ENCODE data around the gene PRDX5.

The PRDX5 gene

GRCh38 chr11:64357904-64358535 is 40.1 kb downstream of the PRDX5 start:
- H3K9ac ChIP-seq (ENCODE audit: low read depth, low read length), result no peak overlapping the region
- H3K27ac ChIP-seq (ENCODE audit: low read length), result no peak overlapping the region
- H3K4me3 ChIP-seq (ENCODE audit: low read length), result no peak overlapping the region
- peaks cover 6% of the 10 kb centered on the region; the same call in 1 of the 2 replicates for H3K4me1 ChIP-seq (ENCODE audit: insufficient read depth, low read length)
- no peaks in the 10 kb centered on the region for H3K9me3 ChIP-seq (ENCODE audit: insufficient read depth, low read depth, low read length)
- peaks cover 16% of the 10 kb centered on the region for H3K36me3 ChIP-seq (ENCODE audit: insufficient read depth, low read depth, low read length)
- H3K27me3 ChIP-seq (ENCODE audit: insufficient read depth, low read length), result no peaks in the 10 kb centered on the region

GRCh38 chr11:64358536-64358906 is 40.6 kb downstream of the PRDX5 start:
- Histone ChIP-seq H3K4me1 (ENCODE audit: insufficient read depth, low read length) (peaks cover 6% of the 10 kb centered on the region; the same call in 1 of the 2 replicates), H3K9me3 (ENCODE audit: insufficient read depth, low read depth, low read length) (no peaks in the 10 kb centered on the region), H3K27me3 (ENCODE audit: insufficient read depth, low read length) (no peaks in the 10 kb centered on the region), H3K4me3 (ENCODE audit: low read length) (peak overlapping the region; percentile 81; the same call in 1 of the 2 replicates), H3K9ac (ENCODE audit: low read depth, low read length) (peak overlapping the region; percentile 66; the same call in 1 of the 2 replicates), H3K36me3 (ENCODE audit: insufficient read depth, low read depth, low read length) (peaks cover 19% of the 10 kb centered on the region), H3K27ac (ENCODE audit: low read length) (no peak overlapping the region)

DNA sequence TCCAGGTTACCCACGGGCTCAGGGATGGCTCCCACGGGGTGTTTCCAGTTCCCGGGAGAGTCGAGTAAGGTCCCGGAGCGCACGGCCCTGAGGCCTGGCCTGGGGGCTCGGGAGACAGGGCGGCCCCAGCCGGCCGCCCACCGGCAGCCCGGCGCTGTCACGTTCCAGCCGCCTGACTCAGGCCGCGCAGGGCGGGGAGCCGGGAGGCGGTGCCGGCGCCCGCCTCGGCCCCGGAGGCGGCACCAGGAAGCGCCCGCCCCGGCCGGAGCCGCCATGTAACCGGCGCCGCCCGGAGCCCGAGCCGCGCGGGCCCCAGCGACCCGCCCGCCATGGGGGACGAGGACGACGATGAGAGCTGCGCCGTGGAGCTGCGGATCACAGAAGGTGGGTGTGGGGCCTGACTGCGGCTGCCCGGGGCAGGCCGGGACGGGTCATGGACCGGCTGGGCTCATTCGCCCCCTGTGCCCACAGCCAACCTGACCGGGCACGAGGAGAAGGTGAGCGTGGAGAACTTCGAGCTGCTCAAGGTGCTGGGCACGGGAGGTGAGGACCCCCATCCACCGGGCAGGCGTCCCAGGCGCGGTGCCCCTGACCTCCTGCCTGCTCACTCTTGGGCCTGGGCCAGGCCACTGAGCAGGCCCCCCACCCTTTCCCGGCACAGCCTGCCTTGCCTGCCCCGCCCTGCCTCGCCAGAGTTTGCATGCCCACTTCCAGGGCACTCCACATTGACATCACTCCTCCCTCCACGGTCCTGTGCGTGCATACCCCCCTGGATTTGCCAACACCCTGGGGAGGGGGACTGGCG is 41.2 kb downstream of the PRDX5 start, which contains the start of gene RPS6KA4:
TSS of gene RPS6KA4 (plus strand) at position 256 of the 805 bp plus-strand sequence. CDS start at position 330, 74 bp downstream.
- Histone ChIP-seq H3K9ac (ENCODE audit: low read depth, low read length) (peak within 1 kb of the TSS; percentile 70), H3K4me3 (ENCODE audit: low read length) (peak within 1 kb of the TSS; percentile 81), H3K27ac (ENCODE audit: low read length) (no peak within 1 kb of the TSS), H3K36me3 (ENCODE audit: insufficient read depth, low read depth, low read length) (peaks cover 19% of the 10 kb centered on the region), H3K27me3 (ENCODE audit: insufficient read depth, low read length) (no peaks in the 10 kb centered on the region), H3K9me3 (ENCODE audit: insufficient read depth, low read depth, low read length) (no peaks in the 10 kb centered on the region), H3K4me1 (ENCODE audit: insufficient read depth, low read length) (peaks cover 6% of the 10 kb centered on the region; the same call in 1 of the 2 replicates)

GRCh38 chr11:64359712-64360445 is 42.0 kb downstream of the PRDX5 start:
- peaks cover 6% of the 10 kb centered on the region; the same call in 1 of the 2 replicates for H3K4me1 ChIP-seq (ENCODE audit: insufficient read depth, low read length)
- H3K27ac ChIP-seq (ENCODE audit: low read length), result no peak overlapping the region
- peak overlapping the region; percentile 70; the same call in 1 of the 2 replicates for H3K9ac ChIP-seq (ENCODE audit: low read depth, low read length)

GRCh38 chr11:64360448-64360921 is 42.6 kb downstream of the PRDX5 start:
- Histone ChIP-seq H3K9ac (ENCODE audit: low read depth, low read length) (no peak overlapping the region), H3K4me1 (ENCODE audit: insufficient read depth, low read length) (peaks cover 3% of the 10 kb centered on the region; the same call in 1 of the 2 replicates), H3K27me3 (ENCODE audit: insufficient read depth, low read length) (no peaks in the 10 kb centered on the region), H3K27ac (ENCODE audit: low read length) (no peak overlapping the region), H3K4me3 (ENCODE audit: low read length) (no peak overlapping the region), H3K9me3 (ENCODE audit: insufficient read depth, low read depth, low read length) (no peaks in the 10 kb centered on the region), H3K36me3 (ENCODE audit: insufficient read depth, low read depth, low read length) (peaks cover 29% of the 10 kb centered on the region)

More at GRCh38 chr11:64359712-64360445, 42.0 kb downstream of the PRDX5 start:
- Histone ChIP-seq H3K36me3 (ENCODE audit: insufficient read depth, low read depth, low read length) (peaks cover 23% of the 10 kb centered on the region), H3K4me3 (ENCODE audit: low read length) (peak overlapping the region; percentile 81), H3K9me3 (ENCODE audit: insufficient read depth, low read depth, low read length) (no peaks in the 10 kb centered on the region), H3K27me3 (ENCODE audit: insufficient read depth, low read length) (no peaks in the 10 kb centered on the region)

DNA sequence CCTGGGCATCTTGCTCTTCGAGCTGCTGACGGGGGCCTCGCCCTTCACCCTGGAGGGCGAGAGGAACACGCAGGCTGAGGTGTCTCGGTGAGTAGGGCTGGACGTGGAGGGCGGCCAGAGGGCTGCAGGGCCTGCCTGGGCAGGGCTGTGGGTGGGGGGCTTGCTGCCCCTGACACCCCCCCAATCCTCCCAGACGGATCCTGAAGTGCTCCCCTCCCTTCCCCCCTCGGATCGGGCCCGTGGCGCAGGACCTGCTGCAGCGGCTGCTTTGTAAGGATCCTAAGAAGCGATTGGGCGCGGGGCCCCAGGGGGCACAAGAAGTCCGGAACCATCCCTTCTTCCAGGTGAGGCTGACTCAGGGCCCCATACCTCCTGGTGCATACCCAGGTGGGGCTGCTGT is 43.7 kb downstream of the PRDX5 start:
- no peaks in the 10 kb centered on the region for H3K9me3 ChIP-seq (ENCODE audit: insufficient read depth, low read depth, low read length)
- no peaks in the 10 kb centered on the region; the same call in 1 of the 2 replicates for H3K4me1 ChIP-seq (ENCODE audit: insufficient read depth, low read length)
- H3K9ac ChIP-seq (ENCODE audit: low read depth, low read length), result no peak overlapping the region
- H3K27me3 ChIP-seq (ENCODE audit: insufficient read depth, low read length), result no peaks in the 10 kb centered on the region
- peaks cover 37% of the 10 kb centered on the region for H3K36me3 ChIP-seq (ENCODE audit: insufficient read depth, low read depth, low read length)
- no peak overlapping the region for H3K4me3 ChIP-seq (ENCODE audit: low read length)
- H3K27ac ChIP-seq (ENCODE audit: low read length), result no peak overlapping the region

DNA sequence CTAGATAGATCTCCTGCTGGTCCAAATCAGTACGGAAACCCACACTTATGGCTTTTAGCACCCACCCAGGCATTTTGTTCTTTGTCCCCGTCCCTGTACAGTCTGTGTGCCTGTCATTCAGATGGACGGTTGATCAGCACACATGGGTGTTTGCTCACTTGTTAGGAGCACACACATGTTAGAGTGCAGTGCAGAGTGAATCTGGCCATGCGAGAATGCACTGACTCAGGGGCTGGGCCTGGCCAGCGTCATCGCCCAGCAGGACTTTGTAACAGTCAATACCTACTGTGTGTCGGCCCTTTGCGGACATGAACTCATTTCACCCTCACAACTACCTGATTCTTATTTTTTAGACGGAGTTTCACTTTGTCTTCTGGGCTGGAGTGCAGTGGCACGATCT is 44.4 kb downstream of the PRDX5 start:
- Histone ChIP-seq H3K36me3 (ENCODE audit: insufficient read depth, low read depth, low read length) (peaks cover 38% of the 10 kb centered on the region), H3K4me1 (ENCODE audit: insufficient read depth, low read length) (no peaks in the 10 kb centered on the region; the same call in 1 of the 2 replicates), H3K9ac (ENCODE audit: low read depth, low read length) (no peak overlapping the region), H3K9me3 (ENCODE audit: insufficient read depth, low read depth, low read length) (no peaks in the 10 kb centered on the region), H3K27ac (ENCODE audit: low read length) (no peak overlapping the region), H3K27me3 (ENCODE audit: insufficient read depth, low read length) (no peaks in the 10 kb centered on the region), H3K4me3 (ENCODE audit: low read length) (no peak overlapping the region)

DNA sequence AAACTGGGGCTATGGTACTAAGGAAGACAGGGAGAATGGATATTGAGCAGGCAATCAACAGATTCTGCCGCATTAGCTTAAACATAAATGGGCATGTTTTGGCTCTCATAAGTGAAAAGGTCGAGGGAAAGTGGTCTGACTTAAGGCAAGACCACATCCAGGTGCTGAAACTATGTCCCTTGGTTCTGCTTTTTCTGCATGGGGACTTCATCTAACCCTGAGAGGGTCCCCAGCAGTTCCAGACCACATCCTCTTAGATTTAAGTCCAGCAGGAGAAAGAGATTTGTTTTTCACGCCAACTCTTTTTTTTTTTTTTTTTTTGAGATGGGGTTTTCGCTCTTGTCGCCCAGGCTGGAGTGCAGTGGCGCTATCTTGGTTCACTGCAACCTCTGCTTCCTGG is 46.5 kb downstream of the PRDX5 start:
- no peak overlapping the region for H3K4me3 ChIP-seq (ENCODE audit: low read length)
- no peak overlapping the region for H3K9ac ChIP-seq (ENCODE audit: low read depth, low read length)
- H3K36me3 ChIP-seq (ENCODE audit: insufficient read depth, low read depth, low read length), result peaks cover 38% of the 10 kb centered on the region
- no peaks in the 10 kb centered on the region for H3K4me1 ChIP-seq (ENCODE audit: insufficient read depth, low read length)
- no peaks in the 10 kb centered on the region for H3K9me3 ChIP-seq (ENCODE audit: insufficient read depth, low read depth, low read length)
- H3K27me3 ChIP-seq (ENCODE audit: insufficient read depth, low read length), result no peaks in the 10 kb centered on the region
- H3K27ac ChIP-seq (ENCODE audit: low read length), result no peak overlapping the region

GRCh38 chr11:64364911-64365310 is 47.0 kb downstream of the PRDX5 start:
- Histone ChIP-seq H3K9ac (ENCODE audit: low read depth, low read length) (no peak overlapping the region), H3K9me3 (ENCODE audit: insufficient read depth, low read depth, low read length) (no peaks in the 10 kb centered on the region), H3K27me3 (ENCODE audit: insufficient read depth, low read length) (no peaks in the 10 kb centered on the region), H3K4me1 (ENCODE audit: insufficient read depth, low read length) (no peaks in the 10 kb centered on the region), H3K36me3 (ENCODE audit: insufficient read depth, low read depth, low read length) (peaks cover 38% of the 10 kb centered on the region), H3K4me3 (ENCODE audit: low read length) (no peak overlapping the region), H3K27ac (ENCODE audit: low read length) (no peak overlapping the region)

DNA sequence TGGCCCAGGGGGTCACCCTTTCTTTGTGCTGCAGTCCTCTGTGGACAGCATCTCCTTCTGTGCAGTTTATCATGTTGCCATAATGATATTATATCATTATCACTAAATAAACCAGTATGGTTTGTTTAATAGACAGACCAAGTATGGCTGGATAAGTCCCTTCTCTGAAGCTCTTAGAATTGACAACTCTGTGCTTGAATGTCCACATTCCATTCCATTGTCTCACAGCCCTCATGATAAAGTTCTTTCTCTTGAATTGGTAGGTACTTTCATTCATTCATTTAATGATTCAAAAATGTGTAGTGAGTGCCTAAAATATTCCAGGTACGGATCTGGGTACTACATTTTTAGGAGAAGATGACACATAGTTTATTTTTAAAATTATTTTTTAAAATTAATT is 48.8 kb downstream of the PRDX5 start:
- H3K9me3 ChIP-seq (ENCODE audit: insufficient read depth, low read depth, low read length), result no peaks in the 10 kb centered on the region
- H3K4me3 ChIP-seq (ENCODE audit: low read length), result no peak overlapping the region
- no peaks in the 10 kb centered on the region for H3K27me3 ChIP-seq (ENCODE audit: insufficient read depth, low read length)
- H3K9ac ChIP-seq (ENCODE audit: low read depth, low read length), result no peak overlapping the region
- H3K4me1 ChIP-seq (ENCODE audit: insufficient read depth, low read length), result no peaks in the 10 kb centered on the region
- peaks cover 34% of the 10 kb centered on the region for H3K36me3 ChIP-seq (ENCODE audit: insufficient read depth, low read depth, low read length)
- H3K27ac ChIP-seq (ENCODE audit: low read length), result no peak overlapping the region

DNA sequence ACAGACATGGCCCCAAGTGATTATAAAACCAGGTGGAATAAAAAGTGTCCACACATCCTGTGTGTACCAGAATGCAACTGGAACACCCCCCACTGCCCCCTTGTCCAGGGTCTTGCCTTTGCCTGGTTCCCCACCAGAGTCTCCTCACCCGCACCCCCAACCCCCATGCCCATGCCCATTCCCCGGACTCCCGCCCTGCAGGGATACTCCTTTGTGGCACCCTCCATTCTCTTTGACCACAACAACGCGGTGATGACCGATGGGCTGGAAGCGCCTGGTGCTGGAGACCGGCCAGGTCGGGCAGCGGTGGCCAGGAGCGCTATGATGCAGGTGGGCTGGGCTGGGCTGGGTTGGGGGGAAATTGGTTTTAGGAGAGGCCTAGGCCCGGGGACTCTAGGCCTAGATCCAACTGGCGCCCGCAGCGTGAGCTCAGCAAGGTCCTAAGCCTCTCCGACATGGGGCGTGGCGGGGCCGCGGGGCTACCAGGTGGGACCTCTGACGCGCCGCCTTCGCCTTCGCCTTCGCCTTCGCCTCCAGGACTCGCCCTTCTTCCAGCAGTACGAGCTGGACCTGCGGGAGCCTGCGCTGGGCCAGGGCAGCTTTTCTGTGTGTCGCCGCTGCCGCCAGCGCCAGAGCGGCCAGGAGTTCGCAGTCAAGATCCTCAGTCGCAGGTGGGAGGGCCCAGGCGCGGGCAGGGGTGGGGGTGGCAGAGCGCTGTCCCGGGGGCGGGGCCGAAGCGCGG is 50.2 kb downstream of the PRDX5 start:
- Histone ChIP-seq H3K9me3 (ENCODE audit: insufficient read depth, low read depth, low read length) (no peaks in the 10 kb centered on the region), H3K27ac (ENCODE audit: low read length) (no peak overlapping the region), H3K4me1 (ENCODE audit: insufficient read depth, low read length) (no peaks in the 10 kb centered on the region), H3K27me3 (ENCODE audit: insufficient read depth, low read length) (no peaks in the 10 kb centered on the region), H3K9ac (ENCODE audit: low read depth, low read length) (no peak overlapping the region), H3K4me3 (ENCODE audit: low read length) (no peak overlapping the region), H3K36me3 (ENCODE audit: insufficient read depth, low read depth, low read length) (peaks cover 22% of the 10 kb centered on the region)

Data from iPS-20b (cell line).